H1 (cell line): ENCODE data around the gene AP1M1. TPM values are rescaled to one million over a fixed set of nuclear protein-coding genes. Genes with fewer than 3 reads are reported as not detected.

Experiments used
- CTCF ChIA-PET: fragments of 300-600 bp; sonication (Branson Sonifier 250); formaldehyde crosslinking; loops from one replicate; lab custom pipeline; 2021; ENCODE audit not compliant: partially characterized antibody; lab: Charles Lee
- POLR2A ChIA-PET: fragments of 300-600 bp; sonication (Branson Sonifier 250); formaldehyde crosslinking; loops from one replicate; lab custom pipeline; 2021; ENCODE audit warnings: inconsistent platforms; ENCODE audit not compliant: partially characterized antibody; lab: Charles Lee
- DNase-seq, 2 experiments: peaks; one replicate each; pipeline versions ENCODE4 v3.0.0 to v3.0.0-alpha.2; 2010 to 2022; ENCODE audit warnings: low spot score in 2 of 2, low read depth in 1 of 2, mixed read lengths in 1 of 2
- FAIRE-seq: peaks from 2 replicates; lab custom pipeline; 2011; peaks lifted over from hg19 to GRCh38; lab: Jason Lieb, UNC
- H2AFZ ChIP-seq: 2 replicates; pipeline ENCODE4 v1.8.1; 2012; ENCODE audit warnings: low read length, inconsistent platforms
- H2AK5ac ChIP-seq: 2 replicates; pipeline ENCODE4 v1.6.1; 2013; ENCODE audit warnings: low read depth, low read length
- H2BK120ac ChIP-seq: replicated peaks from 2 replicates; pipeline ENCODE3; 2013; ENCODE audit warnings: low read depth, low read length, inconsistent platforms
- H2BK12ac ChIP-seq: 2 replicates; pipeline ENCODE4 v1.6.1; 2013; ENCODE audit warnings: low read depth, low read length
- H2BK15ac ChIP-seq: 2 replicates; pipeline ENCODE4 v1.6.1; 2013; ENCODE audit warnings: low read length
- H2BK20ac ChIP-seq: 2 replicates; pipeline ENCODE4 v1.6.1; 2013; ENCODE audit warnings: low read length
- H2BK5ac ChIP-seq: 2 replicates; pipeline ENCODE4 v1.6.1; 2013; ENCODE audit warnings: low read depth, low read length
- H3K14ac ChIP-seq: 2 replicates; pipeline ENCODE4 v1.6.1; 2013; ENCODE audit warnings: inconsistent platforms; ENCODE audit not compliant: insufficient read length
- H3K18ac ChIP-seq: 2 replicates; pipeline ENCODE4 v1.6.1; 2013; ENCODE audit warnings: low read length; ENCODE audit errors: extremely low read depth
- H3K23ac ChIP-seq: 2 replicates; pipeline ENCODE4 v1.6.1; 2013; ENCODE audit warnings: inconsistent platforms; ENCODE audit not compliant: insufficient read length
- H3K23me2 ChIP-seq: 2 replicates; pipeline ENCODE4 v1.6.1; 2013; ENCODE audit warnings: low read depth, low read length
- H3K27ac ChIP-seq: 2 replicates; pipeline ENCODE4 v1.6.1; 2011; ENCODE audit warnings: low read depth, low read length, inconsistent platforms
- H3K27me3 ChIP-seq, 4 experiments: replicated peaks in 1 of 4; 1 replicate in 1 of 4; 2 replicates in 3 of 4; pipeline versions ENCODE4 v1.6.1 to v1.8.1; 2011 to 2013; ENCODE audit warnings: low read length in 3 of 4, mild to moderate bottlenecking in 3 of 4, inconsistent platforms in 2 of 4, mixed read lengths in 2 of 4, moderate library complexity in 1 of 4; ENCODE audit not compliant: control insufficient read depth in 3 of 4, insufficient read depth in 3 of 4; ENCODE audit errors: extremely low read depth in 1 of 4
- H3K36me3 ChIP-seq, 4 experiments: 2 replicates each; pipeline versions ENCODE4 v1.6.1 to v1.8.1; 2011 to 2013; ENCODE audit warnings: mild to moderate bottlenecking in 4 of 4, low read length in 3 of 4, moderate library complexity in 2 of 4, control low read depth in 1 of 4, inconsistent platforms in 1 of 4; ENCODE audit not compliant: insufficient read depth in 4 of 4, control insufficient read depth in 2 of 4
- H3K4ac ChIP-seq: replicated peaks from 2 replicates; pipeline ENCODE3; 2013; ENCODE audit warnings: low read length, low read depth, mixed read lengths, inconsistent platforms; ENCODE audit not compliant: insufficient read length
- H3K4me1 ChIP-seq, 4 experiments: replicated peaks in 1 of 4; 1 replicate in 1 of 4; 2 replicates in 3 of 4; pipeline versions ENCODE4 v1.6.1 to v1.8.1; 2011 to 2013; ENCODE audit warnings: low read length in 3 of 4, inconsistent platforms in 2 of 4, mixed read lengths in 1 of 4; ENCODE audit not compliant: insufficient read depth in 4 of 4, control insufficient read depth in 3 of 4
- H3K4me2 ChIP-seq, 2 experiments: 2 replicates each; pipeline versions ENCODE4 v1.6.1 to v1.8.1; 2011 to 2013; ENCODE audit warnings: low read depth in 2 of 2, low read length in 2 of 2, control low read depth in 1 of 2, inconsistent platforms in 1 of 2, mild to moderate bottlenecking in 1 of 2; ENCODE audit not compliant: insufficient read depth in 1 of 2
- H3K4me3 ChIP-seq, 4 experiments: fragments of 200-600, 300-600 bp in 1 of 4; sonication (generic), shearing (Covaris generic), sonication (Bioruptor Twin) in 1 of 4; 2 replicates each; pipeline versions ENCODE4 v1.5.1 to v1.8.1; 2011 to 2016; ENCODE audit warnings: low read length in 4 of 4, low read depth in 3 of 4, control low read depth in 2 of 4, inconsistent platforms in 2 of 4, mild to moderate bottlenecking in 2 of 4, mixed read lengths in 1 of 4, moderate library complexity in 1 of 4; ENCODE audit not compliant: insufficient read depth in 2 of 4; ENCODE audit errors: extremely low read depth in 1 of 4
- H3K56ac ChIP-seq: replicated peaks from 2 replicates; pipeline ENCODE3; 2013; ENCODE audit warnings: low read depth, mild to moderate bottlenecking, mixed read lengths, low read length, inconsistent platforms; ENCODE audit not compliant: insufficient read length
- H3K79me1 ChIP-seq: 2 replicates; pipeline ENCODE4 v1.6.1; 2013; ENCODE audit warnings: low read depth, low read length, control low read depth
- H3K79me2 ChIP-seq, 2 experiments: 2 replicates each; pipeline versions ENCODE4 v1.6.1 to v1.8.1; 2012 to 2013; ENCODE audit warnings: low read length in 2 of 2, mild to moderate bottlenecking in 2 of 2, inconsistent platforms in 1 of 2; ENCODE audit not compliant: insufficient read depth in 2 of 2, control insufficient read depth in 1 of 2
- H3K9ac ChIP-seq, 4 experiments: replicated peaks in 1 of 4; 1 replicate in 1 of 4; 2 replicates in 3 of 4; pipeline versions ENCODE4 v1.6.1 to v1.8.1; 2011 to 2013; ENCODE audit warnings: low read depth in 3 of 4, low read length in 3 of 4, control low read depth in 2 of 4, mild to moderate bottlenecking in 2 of 4, moderate library complexity in 2 of 4, inconsistent platforms in 1 of 4; ENCODE audit errors: extremely low read depth in 1 of 4
- H3K9me3 ChIP-seq, 2 experiments: 2 replicates each; pipeline versions ENCODE4 v1.6.1 to v1.8.1; 2012 to 2013; ENCODE audit warnings: mild to moderate bottlenecking in 2 of 2, moderate library complexity in 2 of 2, control low read depth in 1 of 2, inconsistent platforms in 1 of 2, low read depth in 1 of 2, low read length in 1 of 2, mixed read lengths in 1 of 2; ENCODE audit not compliant: insufficient read depth in 2 of 2
- H4K20me1 ChIP-seq, 2 experiments: replicated peaks in 1 of 2; 2 replicates each; pipeline versions ENCODE3 to v1.8.1; 2011 to 2013; ENCODE audit warnings: inconsistent platforms in 2 of 2, low read length in 2 of 2, mild to moderate bottlenecking in 1 of 2; ENCODE audit not compliant: insufficient read depth in 2 of 2, control insufficient read depth in 1 of 2
- H4K5ac ChIP-seq: 2 replicates; pipeline ENCODE4 v1.6.1; 2013; ENCODE audit warnings: low read length, low read depth, mixed read lengths, inconsistent platforms; ENCODE audit not compliant: insufficient read length
- H4K8ac ChIP-seq: 2 replicates; pipeline ENCODE4 v1.8.0; 2013; ENCODE audit warnings: mild to moderate bottlenecking, moderate library complexity, low read length, inconsistent platforms; ENCODE audit not compliant: insufficient read depth; ENCODE audit errors: extremely low read depth
- H4K91ac ChIP-seq: replicated peaks from 2 replicates; pipeline ENCODE3; 2013; ENCODE audit warnings: low read length, mixed read lengths, inconsistent platforms; ENCODE audit not compliant: insufficient read length
- CREB1 ChIP-seq: IDR thresholded peaks from 2 replicates; pipeline ENCODE4 v1.6.1; 2012; ENCODE audit warnings: inconsistent platforms
- EZH2 ChIP-seq: fragments of 200-600 bp; sonication (generic); IDR thresholded peaks from 2 replicates; pipeline ENCODE4 v1.7.1; 2012; ENCODE audit warnings: low read depth, mild to moderate bottlenecking, moderate library complexity, low read length, inconsistent platforms; ENCODE audit not compliant: severe bottlenecking
- MAFK ChIP-seq: IDR thresholded peaks from 2 replicates; pipeline ENCODE4 v1.6.1; 2012; ENCODE audit warnings: low read depth, mild to moderate bottlenecking, improper control_type of control experiment, low read length
- NANOG ChIP-seq: IDR thresholded peaks from 2 replicates; pipeline ENCODE4 v1.6.1; 2011; ENCODE audit warnings: low read length, low read depth, mild to moderate bottlenecking, inconsistent platforms; ENCODE audit not compliant: insufficient read depth, poor library complexity, severe bottlenecking
- NRF1 ChIP-seq: IDR thresholded peaks from 2 replicates; pipeline ENCODE4 v1.6.1; 2011; ENCODE audit warnings: mild to moderate bottlenecking, low read depth, low read length, improper control_type of control experiment
- SP4 ChIP-seq: IDR thresholded peaks from 2 replicates; pipeline ENCODE4 v1.6.1; 2012; ENCODE audit warnings: low read length, inconsistent platforms
- SUZ12 ChIP-seq: fragments of 200-600 bp; sonication (generic); IDR thresholded peaks from 2 replicates; pipeline ENCODE4 v1.6.1; 2012; ENCODE audit warnings: mild to moderate bottlenecking, inconsistent platforms, low read length, moderate library complexity, mixed read lengths
- WGBS, 2 experiments: shearing (Covaris generic) in 1 of 2; methylation state at CpG; one replicate each; pipeline versions ENCODE4 v1.1.6 to v1.1.7; 2013 to 2015; ENCODE audit warnings: low lambda C conversion rate in 2 of 2, mixed read lengths in 2 of 2, inconsistent platforms in 1 of 2, low coverage in 1 of 2, missing lambda C conversion rate in 1 of 2; ENCODE audit not compliant: insufficient replicate concordance in 2 of 2, insufficient coverage in 1 of 2, insufficient read length in 1 of 2; ENCODE audit errors: extremely low coverage in 1 of 2, missing lambda C conversion rate in 1 of 2; 5-methylcytosine and 5-hydroxymethylcytosine counted together
- polyA plus RNA-seq, 7 experiments: library from polyadenylated mRNA; depleted of rRNA in 3 of 7; stranded (reverse) in 5 of 7; unstranded in 2 of 7; fragments of >200 nt in 5 of 7; fragments of 200-250 nt in 2 of 7; gene quantifications; 1 replicate in 5 of 7; 2 replicates in 1 of 7; 4 replicates in 1 of 7; pipeline versions ENCODE4 v1.2.1 to v1.2.3, GENCODE V29; 2011 to 2013; ENCODE audit warnings: missing spikeins in 2 of 7, mixed read lengths in 2 of 7
- total RNA-seq: library from RNA; stranded (reverse); fragmentation: NEBNext Ultra II Directional; extraction: Animal tissue kit (Norgen Biotek cat#: 25700); gene quantifications from 2 replicates; pipeline ENCODE4 v1.2.1, GENCODE V29; 2021

Gene AP1M1
- total and polyA plus RNA-seq, 2 of the 8 experiments (the other 6 are each of a cell fraction or from before 2014, with no cell fraction given), result 30.9 to 37.5 TPM

DNA sequence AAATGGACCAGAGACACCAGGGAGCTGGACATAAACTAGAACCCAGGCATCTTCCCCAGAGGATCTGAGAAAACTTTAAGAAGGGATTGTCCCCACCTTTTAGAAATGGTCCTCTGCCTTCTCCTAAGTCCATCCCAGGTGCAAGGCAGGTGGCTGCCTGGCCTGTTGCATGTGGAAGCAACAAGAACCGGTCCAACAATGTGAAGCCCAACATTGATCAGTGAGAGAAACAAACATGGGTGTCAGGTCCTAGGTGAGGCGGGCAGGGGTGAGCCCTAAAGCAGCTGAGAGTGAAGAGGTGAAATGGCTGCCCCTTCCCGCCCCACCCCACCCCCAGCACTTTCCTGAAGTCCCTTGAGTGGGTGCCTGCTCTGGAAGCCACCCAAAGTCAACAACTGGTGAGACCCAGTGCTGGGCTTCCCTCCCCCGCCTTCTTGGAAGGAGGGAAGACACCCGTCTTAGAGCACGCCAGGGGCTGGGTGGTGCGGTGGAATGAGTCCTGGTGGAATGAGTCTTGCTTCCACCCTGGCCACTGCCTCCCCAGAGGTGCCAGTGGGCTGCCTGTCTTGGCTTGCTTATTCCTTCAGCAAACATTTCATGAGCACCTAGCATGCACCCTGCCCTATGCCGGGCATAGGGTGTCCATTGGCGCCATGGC lies 1.7 kb downstream of the AP1M1 start:
- Histone ChIP-seq H3K36me3 (no peaks in the 10 kb centered on the region), H3K23ac (no peak overlapping the region), H4K5ac (no peak overlapping the region), H3K9ac (no peak overlapping the region), H3K56ac (no peak overlapping the region), H3K79me1 (peaks cover 6% of the 10 kb centered on the region), H2BK120ac (no peak overlapping the region), H3K27ac (no peak overlapping the region), H2BK5ac (no peak overlapping the region), H4K20me1 (peaks cover 0 to 12% of the 10 kb centered on the region in 2 experiments), H3K27me3 (no peaks in the 10 kb centered on the region), H3K4ac (no peak overlapping the region), H3K4me1 (no peaks in the 10 kb centered on the region; a peak in 1 of 7 replicates), H3K9me3 (no peaks in the 10 kb centered on the region), H3K4me2 (no peak overlapping the region; a peak in 1 of 4 replicates), H3K23me2 (peaks cover 8% of the 10 kb centered on the region; the same call in 1 of the 2 replicates), H3K4me3 (no peak overlapping the region), H2BK20ac (no peak overlapping the region), H2BK12ac (no peak overlapping the region), H2AK5ac (no peak overlapping the region), H2BK15ac (no peak overlapping the region), H3K14ac (no peak overlapping the region), H2AFZ (no peak overlapping the region), H4K8ac (no peak overlapping the region), H3K18ac (no peak overlapping the region), H4K91ac (no peak overlapping the region), H3K79me2 (peaks cover 0 to 6% of the 10 kb centered on the region in 2 experiments; a peak in 1 of 4 replicates)
- ChIA-PET POLR2A (interaction anchor here (1.2 to 3.3 kb wide), 2 partner anchors 14 to 123 kb away, joined by 4 to 25 read pairs; partner anchors contain the start of genes FAM32A and TPM4), CTCF (no interaction called here)
- 91% methylated on average over 8 of the region's 9 CpGs; no CpG with 5 or more reads in 1 of the 2 experiments for WGBS, 2 experiments
- FAIRE-seq, result no peak
- no peak for DNase-seq
- TF ChIP-seq CREB1 (no peak), MAFK (no peak), EZH2 (no peak), NANOG (no peak), NRF1 (no peak), SUZ12 (no peak), SP4 (no peak)
